Measurements from ENCODE around the gene FOCAD. TPM values are rescaled to one million over a fixed set of nuclear protein-coding genes. Genes with fewer than 3 reads are reported as not detected.

Gene FOCAD
- total RNA-seq, 2 donors from 2014 or later, result 32.0 to 76.1 TPM

DNA sequence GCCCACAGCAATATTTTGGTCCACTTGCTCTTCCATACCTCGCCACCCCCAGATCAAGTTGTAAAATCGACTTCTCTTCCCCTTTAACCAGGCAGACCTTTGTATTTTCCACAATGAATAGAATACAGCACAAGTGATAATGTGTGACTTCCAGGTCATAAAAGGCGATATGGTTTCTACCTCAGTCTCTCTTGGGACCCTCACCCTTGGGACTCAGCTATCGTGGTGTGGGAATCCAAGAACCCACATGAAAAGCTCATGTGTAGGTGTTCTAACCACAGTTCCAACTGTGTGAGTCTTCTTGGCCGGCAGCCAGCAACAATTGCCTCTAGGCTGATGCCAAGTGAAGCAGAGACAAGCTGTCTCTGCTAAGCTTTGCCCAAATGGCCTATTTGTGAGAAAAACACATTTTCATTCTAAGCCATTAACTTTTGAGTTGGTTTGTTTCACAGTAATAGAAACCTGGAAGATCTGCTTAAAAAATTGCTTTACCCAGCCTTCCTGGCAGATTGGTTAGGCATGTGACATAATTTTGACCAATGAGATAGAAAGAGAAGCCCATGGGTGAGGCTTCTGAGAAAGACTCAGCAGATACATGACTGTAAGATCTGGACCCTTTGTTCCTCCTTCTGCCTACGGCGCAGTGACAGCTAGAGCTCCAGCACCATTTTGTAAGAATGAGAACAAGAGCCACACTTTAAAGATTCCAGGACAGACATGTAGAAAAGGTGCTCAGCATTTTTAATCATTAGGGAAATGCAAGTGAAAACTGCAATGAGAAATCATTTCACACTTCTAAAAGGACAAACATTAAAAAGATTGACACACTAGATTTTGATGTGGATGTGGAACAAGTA lies 43.5 kb upstream of the FOCAD start:
- intact Hi-C loops (cut with DNase I), result no loop called here
- DNase-seq (ENCODE audit: low spot score), result peak; percentile 37
- Histone ChIP-seq H3K4me1 (replicated peaks) (no peaks in the 10 kb centered on the region), H3K36me3 (no peaks in the 10 kb centered on the region), H3K27ac (no peak overlapping the region), H3K9me3 (no peaks in the 10 kb centered on the region), H3K4me3 (no peak overlapping the region), H3K27me3 (replicated peaks; ENCODE audit: insufficient read depth) (no peaks in the 10 kb centered on the region)
- WGBS, result 65% methylated on average over 7 of the region's 7 CpGs
- TF ChIP-seq POLR2A (IDR thresholded peaks at IDR 0.05), result no peak
- TF ChIP-seq POLR2AphosphoS5 (IDR thresholded peaks at IDR 0.05), result no peak
- TF ChIP-seq, protein P1, sequence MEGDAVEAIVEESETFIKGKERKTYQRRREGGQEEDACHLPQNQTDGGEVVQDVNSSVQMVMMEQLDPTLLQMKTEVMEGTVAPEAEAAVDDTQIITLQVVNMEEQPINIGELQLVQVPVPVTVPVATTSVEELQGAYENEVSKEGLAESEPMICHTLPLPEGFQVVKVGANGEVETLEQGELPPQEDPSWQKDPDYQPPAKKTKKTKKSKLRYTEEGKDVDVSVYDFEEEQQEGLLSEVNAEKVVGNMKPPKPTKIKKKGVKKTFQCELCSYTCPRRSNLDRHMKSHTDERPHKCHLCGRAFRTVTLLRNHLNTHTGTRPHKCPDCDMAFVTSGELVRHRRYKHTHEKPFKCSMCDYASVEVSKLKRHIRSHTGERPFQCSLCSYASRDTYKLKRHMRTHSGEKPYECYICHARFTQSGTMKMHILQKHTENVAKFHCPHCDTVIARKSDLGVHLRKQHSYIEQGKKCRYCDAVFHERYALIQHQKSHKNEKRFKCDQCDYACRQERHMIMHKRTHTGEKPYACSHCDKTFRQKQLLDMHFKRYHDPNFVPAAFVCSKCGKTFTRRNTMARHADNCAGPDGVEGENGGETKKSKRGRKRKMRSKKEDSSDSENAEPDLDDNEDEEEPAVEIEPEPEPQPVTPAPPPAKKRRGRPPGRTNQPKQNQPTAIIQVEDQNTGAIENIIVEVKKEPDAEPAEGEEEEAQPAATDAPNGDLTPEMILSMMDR (IDR thresholded peaks at IDR 0.05), result no peak

DNA sequence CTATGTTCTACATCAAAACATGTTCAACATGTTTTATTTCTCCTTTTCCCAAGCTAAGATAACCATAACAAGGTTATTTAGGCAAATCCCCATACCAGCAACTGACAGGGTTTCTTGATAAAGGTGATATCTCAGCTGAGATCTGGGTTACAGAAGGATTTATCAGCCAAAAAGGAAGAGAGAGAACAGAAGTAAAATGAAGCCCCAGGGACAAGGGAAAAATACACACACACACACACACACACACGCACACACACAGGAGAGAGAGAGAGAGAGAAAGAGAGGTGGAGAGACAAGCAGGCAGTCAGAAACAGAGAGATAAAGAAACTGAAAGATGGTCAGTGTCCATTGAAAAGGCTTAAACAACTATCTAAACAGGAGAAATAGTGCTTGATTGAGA lies 42.0 kb upstream of the FOCAD start:
- Histone ChIP-seq H3K4me3 (no peak overlapping the region), H3K36me3 (no peaks in the 10 kb centered on the region), H3K9me3 (no peaks in the 10 kb centered on the region), H3K4me1 (replicated peaks) (no peaks in the 10 kb centered on the region), H3K27ac (no peak overlapping the region), H3K27me3 (replicated peaks; ENCODE audit: insufficient read depth) (no peaks in the 10 kb centered on the region)
- DNase-seq (ENCODE audit: low spot score), result no peak
- intact Hi-C loops (cut with DNase I), result no loop called here
- TF ChIP-seq, protein P1 (IDR thresholded peaks at IDR 0.05), result no peak
- no peak for TF ChIP-seq POLR2A (IDR thresholded peaks at IDR 0.05)
- no peak for TF ChIP-seq POLR2AphosphoS5 (IDR thresholded peaks at IDR 0.05)
- WGBS, result 50% methylated on average over 1 of the region's 1 CpG

DNA sequence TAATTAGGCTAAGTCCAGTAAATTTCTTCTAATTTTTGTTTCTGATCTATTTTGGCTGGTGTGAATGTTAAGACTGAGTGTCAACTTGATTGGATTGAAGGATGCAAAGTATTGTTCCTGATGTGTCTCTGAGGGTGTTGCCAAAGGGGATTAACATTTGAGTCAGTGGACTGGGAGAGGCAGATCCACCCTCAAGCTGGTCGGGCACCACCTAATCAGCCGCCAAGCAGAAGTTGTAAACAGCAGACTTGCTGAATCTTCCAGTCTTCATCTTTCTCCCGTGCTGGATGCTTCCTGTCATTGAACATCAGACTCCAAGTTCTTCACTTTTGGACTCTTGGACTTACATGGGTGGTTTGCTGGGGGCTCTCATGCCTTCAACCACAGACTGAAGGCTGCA lies 40.4 kb upstream of the FOCAD start:
- no peaks in the 10 kb centered on the region for H3K9me3 ChIP-seq
- no peak overlapping the region for H3K4me3 ChIP-seq
- no peaks in the 10 kb centered on the region for H3K27me3 ChIP-seq (replicated peaks; ENCODE audit: insufficient read depth)
- H3K4me1 ChIP-seq (replicated peaks), result no peaks in the 10 kb centered on the region
- intact Hi-C loops (cut with DNase I), result no loop called here
- no peak overlapping the region for H3K27ac ChIP-seq
- 82% methylated on average over 3 of the region's 3 CpGs for WGBS
- TF ChIP-seq POLR2A (IDR thresholded peaks at IDR 0.05), result no peak
- TF ChIP-seq, protein P1 (IDR thresholded peaks at IDR 0.05), result no peak
- TF ChIP-seq POLR2AphosphoS5 (IDR thresholded peaks at IDR 0.05), result no peak
- no peaks in the 10 kb centered on the region for H3K36me3 ChIP-seq
- DNase-seq (ENCODE audit: low spot score), result no peak

DNA sequence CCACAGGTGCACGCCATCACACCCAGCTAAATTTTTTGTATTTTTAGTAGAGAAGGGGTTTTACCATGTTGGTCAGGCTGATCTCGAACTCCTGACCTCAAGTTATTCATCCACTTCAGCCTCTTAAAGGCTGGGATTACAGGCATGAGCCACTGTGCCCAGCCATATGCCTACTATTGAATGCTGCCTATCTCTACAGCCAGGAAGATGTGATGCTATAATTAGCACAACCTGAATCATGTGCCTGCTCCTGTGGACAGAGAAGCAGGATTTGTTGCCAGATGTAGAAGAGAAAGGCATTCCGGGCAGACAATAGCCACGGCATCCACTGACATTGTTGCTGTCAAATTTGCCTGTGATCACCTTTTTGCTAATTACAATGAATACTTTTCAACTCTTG lies 37.4 kb upstream of the FOCAD start:
- H3K36me3 ChIP-seq, result no peaks in the 10 kb centered on the region
- H3K27me3 ChIP-seq (replicated peaks; ENCODE audit: insufficient read depth), result no peaks in the 10 kb centered on the region
- WGBS, result 84% methylated on average over 4 of the region's 4 CpGs
- H3K27ac ChIP-seq, result no peak overlapping the region
- H3K9me3 ChIP-seq, result no peaks in the 10 kb centered on the region
- no peak overlapping the region for H3K4me3 ChIP-seq
- no peak for DNase-seq (ENCODE audit: low spot score)
- intact Hi-C loops (cut with DNase I), result no loop called here
- no peaks in the 10 kb centered on the region for H3K4me1 ChIP-seq (replicated peaks)
- TF ChIP-seq POLR2A (IDR thresholded peaks at IDR 0.05) (no peak), POLR2AphosphoS5 (IDR thresholded peaks at IDR 0.05) (no peak)
- TF ChIP-seq, protein P1 (IDR thresholded peaks at IDR 0.05), result no peak

DNA sequence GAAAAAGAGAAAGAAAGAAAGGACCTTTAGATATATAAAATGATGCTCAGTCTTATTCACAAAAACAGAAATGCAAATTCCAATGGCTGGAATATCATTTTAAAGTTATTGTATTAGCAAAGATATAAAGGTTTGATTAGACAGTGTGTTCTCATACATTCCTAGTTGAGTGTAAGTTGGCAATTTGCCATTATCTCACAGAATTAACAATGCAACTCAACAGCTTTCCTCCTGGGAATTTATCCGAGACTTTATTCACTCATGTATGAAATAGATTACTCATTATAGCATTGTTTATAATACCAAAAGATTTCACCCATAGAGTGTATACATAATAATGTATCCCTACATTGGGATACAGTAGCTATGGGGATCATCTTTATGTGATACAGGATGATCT lies 34.7 kb upstream of the FOCAD start:
- Histone ChIP-seq H3K36me3 (no peaks in the 10 kb centered on the region), H3K27ac (no peak overlapping the region), H3K4me3 (no peak overlapping the region), H3K4me1 (replicated peaks) (no peaks in the 10 kb centered on the region), H3K9me3 (no peaks in the 10 kb centered on the region), H3K27me3 (replicated peaks; ENCODE audit: insufficient read depth) (no peaks in the 10 kb centered on the region)
- WGBS, result 41% methylated on average over 1 of the region's 1 CpG
- intact Hi-C loops (cut with DNase I), result no loop called here
- DNase-seq (ENCODE audit: low spot score), result no peak
- TF ChIP-seq POLR2AphosphoS5 (IDR thresholded peaks at IDR 0.05), result no peak
- TF ChIP-seq POLR2A (IDR thresholded peaks at IDR 0.05), result no peak
- TF ChIP-seq, protein P1 (IDR thresholded peaks at IDR 0.05), result no peak

Data from prostate gland (tissue), 2 donors.